GM23338 (cell line): Measurements from ENCODE around the gene DLG2. TPM values are rescaled to one million over a fixed set of nuclear protein-coding genes. Genes with fewer than 3 reads are reported as not detected.

Source experiments
- ATAC-seq: fragments of 200-7000 bp; cut with Tn5 transposase; 3 replicates; pipeline ENCODE4 v1.9.1; 2020
- DNase-seq: peaks from one replicate; pipeline ENCODE4 v3.0.0-alpha.2; 2015; ENCODE audit warnings: low spot score
- H2AFZ ChIP-seq: fragments of 200-600 bp; sonication (generic); 2 replicates; pipeline ENCODE4 v1.8.0; 2016; ENCODE audit warnings: antibody characterized with exemption, mild to moderate bottlenecking, moderate library complexity
- H3F3A ChIP-seq: fragments of 200-600 bp; sonication (generic); replicated peaks from 2 replicates; pipeline ENCODE4 v1.8.0; 2017; ENCODE audit warnings: antibody characterized with exemption, mixed run types, low read depth
- H3K27ac ChIP-seq: fragments of 200-600 bp; sonication (generic); 2 replicates; pipeline ENCODE4 v1.6.1; 2016; ENCODE audit warnings: low read depth
- H3K27me3 ChIP-seq: fragments of 200-600 bp; sonication (generic); 2 replicates; pipeline ENCODE4 v1.8.0; 2016; ENCODE audit warnings: mild to moderate bottlenecking, mixed run types, moderate library complexity; ENCODE audit not compliant: insufficient read depth
- H3K36me3 ChIP-seq: fragments of 200-600 bp; sonication (generic); 2 replicates; pipeline ENCODE4 v1.8.0; 2016; ENCODE audit warnings: mild to moderate bottlenecking; ENCODE audit not compliant: insufficient read depth
- H3K4me1 ChIP-seq: fragments of 200-600 bp; sonication (generic); 2 replicates; pipeline ENCODE4 v1.8.0; 2016; ENCODE audit warnings: mild to moderate bottlenecking, moderate library complexity; ENCODE audit not compliant: insufficient read depth
- H3K4me2 ChIP-seq: fragments of 200-600 bp; sonication (generic); 2 replicates; pipeline ENCODE4 v1.7.1; 2017; ENCODE audit warnings: mixed run types
- H3K4me3 ChIP-seq: fragments of 200-600 bp; sonication (generic); 2 replicates; pipeline ENCODE4 v1.6.1; 2016; ENCODE audit warnings: mixed run types
- H3K79me2 ChIP-seq: fragments of 200-600 bp; sonication (generic); replicated peaks from 2 replicates; pipeline ENCODE4 v1.8.0; 2017; ENCODE audit warnings: mild to moderate bottlenecking; ENCODE audit not compliant: insufficient read depth
- H3K9me2 ChIP-seq: fragments of 200-600 bp; sonication (generic); 2 replicates; pipeline ENCODE4 v1.8.0; 2017; ENCODE audit not compliant: insufficient read depth
- H4K20me1 ChIP-seq: fragments of 200-600 bp; sonication (generic); replicated peaks from 2 replicates; pipeline ENCODE4 v1.8.0; 2017; ENCODE audit warnings: mild to moderate bottlenecking; ENCODE audit not compliant: insufficient read depth
- H3K27ac Mint-ChIP-seq: 2 replicates; pipeline ENCODE4 v1.8.0; 2020; ENCODE audit warnings: inconsistent platforms, mild to moderate bottlenecking, moderate library complexity, mixed read lengths
- H3K27me3 Mint-ChIP-seq: 3 replicates; pipeline ENCODE4 v1.8.0; 2022; ENCODE audit warnings: low read depth, mild to moderate bottlenecking, moderate library complexity, mixed read lengths, inconsistent platforms; ENCODE audit not compliant: insufficient read depth, poor library complexity
- H3K36me3 Mint-ChIP-seq: 3 replicates; pipeline ENCODE4 v1.8.0; 2021; ENCODE audit warnings: low read depth, mild to moderate bottlenecking, inconsistent platforms, moderate library complexity, mixed read lengths
- H3K4me1 Mint-ChIP-seq: 3 replicates; pipeline ENCODE4 v1.8.0; 2020; ENCODE audit warnings: mild to moderate bottlenecking, inconsistent platforms, mixed read lengths
- H3K4me3 Mint-ChIP-seq: 3 replicates; pipeline ENCODE4 v1.8.0; 2021; ENCODE audit warnings: moderate library complexity, mild to moderate bottlenecking, inconsistent platforms, mixed read lengths
- H3K9me3 Mint-ChIP-seq: 3 replicates; pipeline ENCODE4 v1.8.0; 2020; ENCODE audit warnings: moderate library complexity, mild to moderate bottlenecking, inconsistent platforms, mixed read lengths
- CTCF ChIP-seq, 2 experiments: fragments of 200-600 bp in 1 of 2; sonication (generic) in 1 of 2; conservative IDR thresholded peaks; 2 replicates each; pipeline versions ENCODE4 v1.5.1 to v1.6.1; 2016 to 2017; ENCODE audit warnings: antibody characterized with exemption in 2 of 2, low read depth in 2 of 2, mild to moderate bottlenecking in 2 of 2, moderate library complexity in 1 of 2
- ETS1 ChIP-seq: IDR thresholded peaks from 2 replicates; pipeline ENCODE4 v1.6.1; 2016; ENCODE audit warnings: antibody characterized with exemption
- EZH2 ChIP-seq: fragments of 200-600 bp; sonication (generic); IDR thresholded peaks from one replicate; pipeline ENCODE4 v1.8.0; 2017; ENCODE audit warnings: antibody characterized with exemption, mild to moderate bottlenecking, low read depth; ENCODE audit not compliant: unreplicated experiment
- EZH2phosphoT487 ChIP-seq: fragments of 200-600 bp; sonication (generic); IDR thresholded peaks from one replicate; pipeline ENCODE4 v1.8.1; 2018; ENCODE audit warnings: antibody characterized with exemption; ENCODE audit not compliant: unreplicated experiment
- JUNB ChIP-seq: IDR thresholded peaks from one replicate; pipeline ENCODE4 v1.6.1; 2016; ENCODE audit warnings: antibody characterized with exemption; ENCODE audit not compliant: unreplicated experiment
- NANOG ChIP-seq: IDR thresholded peaks from 2 replicates; pipeline ENCODE4 v1.6.1; 2016; ENCODE audit warnings: antibody characterized with exemption, borderline replicate concordance
- POLR2AphosphoS5 ChIP-seq: IDR thresholded peaks from 2 replicates; pipeline ENCODE4 v1.6.1; 2016; ENCODE audit warnings: antibody characterized with exemption, low read depth
- STAT1 ChIP-seq: IDR thresholded peaks from one replicate; pipeline ENCODE4 v1.6.1; 2016; ENCODE audit warnings: antibody characterized with exemption; ENCODE audit not compliant: unreplicated experiment
- ZNF114 ChIP-seq: fragments of 250-450 bp; sonication (Bioruptor Pico); IDR thresholded peaks from 2 replicates; pipeline ENCODE4 v1.5.0; 2020; ENCODE audit warnings: mild to moderate bottlenecking, moderate library complexity
- ZNF331 ChIP-seq: fragments of 250-450 bp; sonication (Bioruptor Pico); IDR thresholded peaks from 2 replicates; pipeline ENCODE4 v1.5.0; 2020; ENCODE audit warnings: low read depth, mild to moderate bottlenecking, moderate library complexity
- ZNF462 ChIP-seq: fragments of 250-450 bp; sonication (Bioruptor Pico); IDR thresholded peaks from 2 replicates; pipeline ENCODE4 v1.5.0; 2020; ENCODE audit warnings: mild to moderate bottlenecking, moderate library complexity
- polyA plus RNA-seq: library from polyadenylated mRNA; unstranded; fragments of >200 nt; fragmentation: Nextera tagmentation; extraction: Ambion mirVana; gene quantifications from 2 replicates; pipeline ENCODE4 v1.2.1, GENCODE V29; 2016
- total RNA-seq: library from RNA; depleted of rRNA; stranded (reverse); fragments of >200 nt; shearing (Covaris generic); gene quantifications from 2 replicates; pipeline ENCODE4 v1.2.3, GENCODE V29; 2014
- TF ChIP-seq, protein P1 (sequence below): IDR thresholded peaks from one replicate; pipeline ENCODE4 v1.6.1; 2018; ENCODE audit warnings: antibody characterized with exemption; ENCODE audit not compliant: unreplicated experiment

Gene DLG2
- total and polyA plus RNA-seq, 2 experiments from 2014 or later: 19.8 to 21.5 TPM

DNA sequence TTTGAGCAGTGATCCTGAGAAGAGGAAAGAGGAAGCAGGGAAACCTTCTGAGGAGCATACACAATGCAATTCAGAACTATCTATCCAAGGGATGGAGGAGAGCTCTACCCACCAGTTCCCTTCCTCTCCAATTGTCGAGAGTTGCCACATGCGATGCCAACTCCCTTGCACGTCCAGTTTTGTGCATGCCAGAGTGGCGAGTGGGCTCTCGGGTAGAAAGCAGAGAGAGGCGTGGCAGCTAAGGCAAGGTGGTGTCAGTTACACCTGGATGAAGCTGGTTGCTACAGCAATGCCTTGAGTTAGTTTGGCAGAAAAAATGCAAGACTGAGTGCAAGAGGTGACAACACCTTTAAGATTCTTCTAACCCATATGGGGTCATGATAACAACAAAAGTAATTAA is 1920.6 kb downstream of the DLG2 start (continued):
- TF ChIP-seq, protein P1, sequence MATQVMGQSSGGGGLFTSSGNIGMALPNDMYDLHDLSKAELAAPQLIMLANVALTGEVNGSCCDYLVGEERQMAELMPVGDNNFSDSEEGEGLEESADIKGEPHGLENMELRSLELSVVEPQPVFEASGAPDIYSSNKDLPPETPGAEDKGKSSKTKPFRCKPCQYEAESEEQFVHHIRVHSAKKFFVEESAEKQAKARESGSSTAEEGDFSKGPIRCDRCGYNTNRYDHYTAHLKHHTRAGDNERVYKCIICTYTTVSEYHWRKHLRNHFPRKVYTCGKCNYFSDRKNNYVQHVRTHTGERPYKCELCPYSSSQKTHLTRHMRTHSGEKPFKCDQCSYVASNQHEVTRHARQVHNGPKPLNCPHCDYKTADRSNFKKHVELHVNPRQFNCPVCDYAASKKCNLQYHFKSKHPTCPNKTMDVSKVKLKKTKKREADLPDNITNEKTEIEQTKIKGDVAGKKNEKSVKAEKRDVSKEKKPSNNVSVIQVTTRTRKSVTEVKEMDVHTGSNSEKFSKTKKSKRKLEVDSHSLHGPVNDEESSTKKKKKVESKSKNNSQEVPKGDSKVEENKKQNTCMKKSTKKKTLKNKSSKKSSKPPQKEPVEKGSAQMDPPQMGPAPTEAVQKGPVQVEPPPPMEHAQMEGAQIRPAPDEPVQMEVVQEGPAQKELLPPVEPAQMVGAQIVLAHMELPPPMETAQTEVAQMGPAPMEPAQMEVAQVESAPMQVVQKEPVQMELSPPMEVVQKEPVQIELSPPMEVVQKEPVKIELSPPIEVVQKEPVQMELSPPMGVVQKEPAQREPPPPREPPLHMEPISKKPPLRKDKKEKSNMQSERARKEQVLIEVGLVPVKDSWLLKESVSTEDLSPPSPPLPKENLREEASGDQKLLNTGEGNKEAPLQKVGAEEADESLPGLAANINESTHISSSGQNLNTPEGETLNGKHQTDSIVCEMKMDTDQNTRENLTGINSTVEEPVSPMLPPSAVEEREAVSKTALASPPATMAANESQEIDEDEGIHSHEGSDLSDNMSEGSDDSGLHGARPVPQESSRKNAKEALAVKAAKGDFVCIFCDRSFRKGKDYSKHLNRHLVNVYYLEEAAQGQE: no peak
- TF ChIP-seq STAT1 (no peak), NANOG (no peak), JUNB (no peak), ZNF331 (CRISPR knock-in tag) (no peak)

DNA sequence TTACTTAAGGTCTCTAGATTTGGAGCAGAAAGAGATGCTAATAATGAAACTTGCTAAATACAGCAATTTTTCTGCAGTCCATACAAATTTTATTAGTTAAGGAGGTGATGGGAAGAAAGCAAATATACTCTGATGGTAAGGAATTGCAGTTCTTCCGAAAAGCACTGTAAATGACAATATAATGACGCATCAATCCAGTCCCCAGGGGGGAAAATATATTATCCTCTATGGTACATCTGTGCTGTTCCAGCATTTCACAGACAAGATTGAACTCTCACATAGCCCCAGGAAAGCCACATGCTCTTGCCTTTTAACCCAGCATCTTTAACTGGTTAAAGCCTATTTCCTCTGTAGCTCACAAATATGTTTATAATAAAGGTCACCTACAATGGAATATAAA is 1924.3 kb downstream of the DLG2 start:
- H3K4me1 Mint-ChIP-seq: no peaks in the 10 kb centered on the region
- no peaks in the 10 kb centered on the region for H3K9me3 Mint-ChIP-seq
- H3K79me2 ChIP-seq: peaks cover 4% of the 10 kb centered on the region; the same call in 1 of the 2 replicates
- H2AFZ ChIP-seq: no peak overlapping the region
- H3F3A ChIP-seq: no peaks in the 10 kb centered on the region
- DNase-seq: no peak
- H3K9me2 ChIP-seq: no peaks in the 10 kb centered on the region
- H3K4me3 ChIP-seq: no peak overlapping the region
- no peaks in the 10 kb centered on the region for H3K36me3 Mint-ChIP-seq
- H3K27me3 Mint-ChIP-seq: no peaks in the 10 kb centered on the region
- no peaks in the 10 kb centered on the region for H3K4me1 ChIP-seq
- no peak overlapping the region for H3K4me2 ChIP-seq
- H3K4me3 Mint-ChIP-seq: no peak overlapping the region
- no peak overlapping the region for H3K27ac Mint-ChIP-seq
- no peaks in the 10 kb centered on the region for H3K36me3 ChIP-seq
- no peaks in the 10 kb centered on the region for H3K27me3 ChIP-seq
- no peak for ATAC-seq
- no peak overlapping the region for H3K27ac ChIP-seq
- H4K20me1 ChIP-seq: peaks cover 2% of the 10 kb centered on the region; the same call in 1 of the 2 replicates
- no peak for TF ChIP-seq ZNF462 (CRISPR knock-in tag)
- no peak for TF ChIP-seq ETS1
- TF ChIP-seq EZH2: no peak
- TF ChIP-seq CTCF (conservative IDR thresholded peaks at IDR 0.05; ENCODE audit: low read depth in 2 of 2): no peak
- TF ChIP-seq STAT1: no peak
- TF ChIP-seq ZNF331 (CRISPR knock-in tag): no peak
- no peak for TF ChIP-seq POLR2AphosphoS5
- no peak for TF ChIP-seq ZNF114
- no peak for TF ChIP-seq JUNB
- TF ChIP-seq EZH2phosphoT487: no peak
